SK-N-SH treated with all-trans-retinoic acid at 6 μM for 48 hours (cell line): ENCODE results near the gene PSME1.

Experiments
- ARNTL ChIP-seq: fragments of 450-650 bp; formaldehyde crosslinking; IDR thresholded peaks from 2 replicates; pipeline ENCODE4 v1.5.0; 2020; ENCODE audit warnings: low read depth, mild to moderate bottlenecking, moderate library complexity, borderline replicate concordance
- ESRRG ChIP-seq: fragments of 250-450 bp; sonication (Bioruptor Pico); IDR thresholded peaks from 2 replicates; pipeline ENCODE4 v1.6.1; 2021; ENCODE audit warnings: mild to moderate bottlenecking
- ISL1 ChIP-seq: fragments of 250-450 bp; sonication (Bioruptor Pico); IDR thresholded peaks from 2 replicates; pipeline ENCODE4 v2.1.2; 2022; ENCODE audit warnings: mild to moderate bottlenecking, moderate library complexity
- OSR1 ChIP-seq: fragments of 250-450 bp; sonication (Bioruptor Pico); IDR thresholded peaks from 2 replicates; pipeline ENCODE4 v1.8.0; 2022; ENCODE audit warnings: moderate library complexity, mild to moderate bottlenecking, inconsistent platforms
- RARB ChIP-seq: fragments of 250-450 bp; sonication (Bioruptor Pico); IDR thresholded peaks from 2 replicates; pipeline ENCODE4 v1.8.0; 2021; ENCODE audit warnings: mild to moderate bottlenecking, moderate library complexity
- SNAI2 ChIP-seq: fragments of 250-450 bp; sonication (Bioruptor Pico); IDR thresholded peaks from 2 replicates; pipeline ENCODE4 v1.5.0; 2020; ENCODE audit warnings: mild to moderate bottlenecking, moderate library complexity
- TCF4 ChIP-seq: fragments of 250-450 bp; sonication (Bioruptor Pico); IDR thresholded peaks from 2 replicates; pipeline ENCODE4 v1.8.0; 2021; ENCODE audit warnings: mild to moderate bottlenecking, moderate library complexity, borderline replicate concordance
- ZFP3 ChIP-seq: fragments of 250-450 bp; sonication (Bioruptor Pico); IDR thresholded peaks from 2 replicates; pipeline ENCODE4 v1.5.0; 2020; ENCODE audit warnings: mild to moderate bottlenecking, moderate library complexity
- TF ChIP-seq, protein P1 (sequence below): fragments of 250-450 bp; sonication (Bioruptor Pico); IDR thresholded peaks from 2 replicates; pipeline ENCODE4 v1.8.0; 2020; ENCODE audit warnings: mild to moderate bottlenecking, moderate library complexity, borderline replicate concordance

GRCh38 chr14:24138396-24139271, 2.6 kb downstream of the PSME1 start:
- TF ChIP-seq, protein P1, sequence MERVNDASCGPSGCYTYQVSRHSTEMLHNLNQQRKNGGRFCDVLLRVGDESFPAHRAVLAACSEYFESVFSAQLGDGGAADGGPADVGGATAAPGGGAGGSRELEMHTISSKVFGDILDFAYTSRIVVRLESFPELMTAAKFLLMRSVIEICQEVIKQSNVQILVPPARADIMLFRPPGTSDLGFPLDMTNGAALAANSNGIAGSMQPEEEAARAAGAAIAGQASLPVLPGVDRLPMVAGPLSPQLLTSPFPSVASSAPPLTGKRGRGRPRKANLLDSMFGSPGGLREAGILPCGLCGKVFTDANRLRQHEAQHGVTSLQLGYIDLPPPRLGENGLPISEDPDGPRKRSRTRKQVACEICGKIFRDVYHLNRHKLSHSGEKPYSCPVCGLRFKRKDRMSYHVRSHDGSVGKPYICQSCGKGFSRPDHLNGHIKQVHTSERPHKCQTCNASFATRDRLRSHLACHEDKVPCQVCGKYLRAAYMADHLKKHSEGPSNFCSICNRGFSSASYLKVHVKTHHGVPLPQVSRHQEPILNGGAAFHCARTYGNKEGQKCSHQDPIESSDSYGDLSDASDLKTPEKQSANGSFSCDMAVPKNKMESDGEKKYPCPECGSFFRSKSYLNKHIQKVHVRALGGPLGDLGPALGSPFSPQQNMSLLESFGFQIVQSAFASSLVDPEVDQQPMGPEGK (CRISPR knock-in tag) = no peak
- TF ChIP-seq TCF4 (no peak), OSR1 (CRISPR knock-in tag) (no peak), ZFP3 (CRISPR knock-in tag) (no peak), ARNTL (no peak), ISL1 (CRISPR knock-in tag) (no peak), RARB (CRISPR knock-in tag) (no peak), ESRRG (no peak), SNAI2 (CRISPR knock-in tag) (no peak)
